Measurements from ENCODE around the gene PRR19. TPM values are rescaled to one million over a fixed set of nuclear protein-coding genes. Genes with fewer than 3 reads are reported as not detected.
"Not testable (repeated sequence)": the region's sequence is repeated elsewhere in the genome, so short reads cannot be mapped to it uniquely, and the experiment has no call there.

The PRR19 gene
- total RNA-seq, 1 experiment from 2014 or later = 2.1 TPM

DNA sequence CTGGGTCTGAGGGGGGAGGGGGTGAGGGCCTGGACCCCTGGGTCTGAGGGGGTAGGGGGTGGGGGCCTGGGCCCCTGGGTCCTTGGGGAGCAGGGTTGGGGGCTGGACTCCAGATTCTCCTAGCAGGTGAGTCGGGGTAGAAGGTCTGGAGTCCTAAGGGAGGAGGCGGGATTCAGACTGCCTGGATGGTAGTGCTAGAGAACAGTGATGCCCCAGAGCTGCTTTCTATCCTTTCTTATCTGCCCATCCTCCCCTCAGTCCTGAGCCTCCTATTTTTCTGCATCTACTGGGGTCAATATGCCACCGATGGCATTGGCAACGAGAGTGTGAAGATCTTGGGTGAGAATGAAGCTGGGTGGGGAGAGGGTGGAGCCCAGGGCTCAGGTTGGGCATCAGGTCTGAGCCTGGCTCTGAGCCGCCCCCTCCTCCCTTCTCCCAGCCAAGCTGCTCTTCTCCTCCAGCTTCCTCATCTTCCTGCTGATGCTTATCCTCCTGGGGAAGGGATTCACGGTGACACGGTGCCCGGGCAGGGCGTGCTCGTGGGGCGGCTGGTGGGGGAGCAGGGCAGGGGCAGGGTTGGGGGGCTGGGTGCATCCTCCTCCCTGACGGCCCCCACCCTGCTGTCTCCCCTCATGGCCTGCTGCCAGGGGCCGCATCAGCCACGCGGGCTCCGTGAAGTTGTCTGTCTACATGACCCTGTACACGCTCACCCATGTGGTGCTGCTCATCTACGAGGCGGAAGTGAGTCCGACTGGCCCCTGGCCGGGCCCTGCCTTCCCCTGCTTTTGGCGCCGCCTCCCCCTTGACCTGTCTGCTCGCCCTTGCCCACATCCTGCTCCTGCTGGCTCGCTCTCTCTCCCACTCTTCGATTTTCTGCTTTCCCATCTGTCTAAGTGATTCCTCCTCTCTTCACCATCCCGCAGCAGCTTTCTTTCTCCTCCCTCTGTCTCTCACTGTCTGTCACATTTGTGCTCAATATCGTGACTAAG is 14.6 kb downstream of the PRR19 start:
- no peak for DNase-seq (ENCODE audit: low spot score)
- in situ Hi-C loops (cut with HindIII; ENCODE audit: low sequenced_read_pairs) = no loop called here

DNA sequence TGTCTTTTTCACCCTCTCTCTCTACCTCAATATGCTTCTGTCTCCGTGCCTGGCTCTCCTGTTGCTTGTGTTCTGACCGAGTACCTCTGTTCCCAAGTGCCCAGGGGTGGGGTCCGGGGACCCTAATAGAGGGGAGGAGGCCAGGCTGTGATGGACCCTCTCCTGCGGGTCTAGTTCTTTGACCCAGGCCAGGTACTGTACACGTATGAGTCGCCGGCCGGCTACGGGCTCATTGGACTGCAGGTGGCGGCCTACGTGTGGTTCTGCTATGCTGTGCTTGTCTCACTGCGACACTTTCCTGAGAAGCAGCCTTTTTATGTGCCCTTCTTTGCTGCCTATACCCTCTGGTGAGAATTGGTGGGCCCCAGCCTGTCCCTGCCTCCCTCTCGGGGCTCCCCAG is 15.6 kb downstream of the PRR19 start:
- DNase-seq (ENCODE audit: low spot score) = no peak
- in situ Hi-C loops (cut with HindIII; ENCODE audit: low sequenced_read_pairs) = no loop called here

DNA sequence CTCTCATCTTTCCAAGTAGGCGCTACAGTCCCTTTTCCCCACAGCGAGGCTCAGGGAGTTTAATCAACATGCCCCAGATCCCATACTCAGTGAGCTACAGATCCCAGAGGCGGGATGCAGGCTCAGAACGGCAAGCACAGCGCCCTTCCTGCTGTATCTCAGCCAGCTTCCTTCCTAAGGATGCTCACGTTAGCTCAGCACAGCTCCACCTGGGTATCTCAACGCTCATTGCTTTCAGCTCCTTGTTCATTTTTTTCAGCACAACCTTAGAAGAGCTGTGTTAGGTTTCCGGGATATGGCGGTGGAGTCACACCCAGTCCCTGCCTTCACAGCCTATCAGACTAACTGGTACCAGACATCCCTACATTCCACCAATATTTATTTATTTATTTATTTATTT is 20.4 kb downstream of the PRR19 start:
- no peak for DNase-seq (ENCODE audit: low spot score)
- in situ Hi-C loops (cut with HindIII; ENCODE audit: low sequenced_read_pairs) = no loop called here

DNA sequence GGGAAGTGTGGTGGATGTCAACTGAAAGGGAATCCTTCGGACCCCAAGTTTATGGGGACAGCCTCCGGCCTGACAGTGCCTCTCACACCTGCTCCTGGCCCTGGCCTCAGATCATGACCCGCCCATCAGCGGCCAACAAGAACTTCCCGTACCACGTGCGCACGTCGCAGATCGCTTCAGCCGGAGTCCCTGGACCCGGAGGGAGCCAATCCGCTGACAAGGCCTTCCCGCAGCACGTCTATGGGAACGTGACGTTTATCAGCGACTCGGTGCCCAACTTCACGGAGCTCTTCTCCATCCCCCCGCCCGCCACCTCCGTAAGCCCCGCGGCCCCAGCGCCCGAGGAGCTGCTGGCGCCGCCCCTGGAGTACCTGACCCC is 21.5 kb downstream of the PRR19 start:
- DNase-seq (ENCODE audit: low spot score) = no peak
- in situ Hi-C loops (cut with HindIII; ENCODE audit: low sequenced_read_pairs) = no loop called here

DNA sequence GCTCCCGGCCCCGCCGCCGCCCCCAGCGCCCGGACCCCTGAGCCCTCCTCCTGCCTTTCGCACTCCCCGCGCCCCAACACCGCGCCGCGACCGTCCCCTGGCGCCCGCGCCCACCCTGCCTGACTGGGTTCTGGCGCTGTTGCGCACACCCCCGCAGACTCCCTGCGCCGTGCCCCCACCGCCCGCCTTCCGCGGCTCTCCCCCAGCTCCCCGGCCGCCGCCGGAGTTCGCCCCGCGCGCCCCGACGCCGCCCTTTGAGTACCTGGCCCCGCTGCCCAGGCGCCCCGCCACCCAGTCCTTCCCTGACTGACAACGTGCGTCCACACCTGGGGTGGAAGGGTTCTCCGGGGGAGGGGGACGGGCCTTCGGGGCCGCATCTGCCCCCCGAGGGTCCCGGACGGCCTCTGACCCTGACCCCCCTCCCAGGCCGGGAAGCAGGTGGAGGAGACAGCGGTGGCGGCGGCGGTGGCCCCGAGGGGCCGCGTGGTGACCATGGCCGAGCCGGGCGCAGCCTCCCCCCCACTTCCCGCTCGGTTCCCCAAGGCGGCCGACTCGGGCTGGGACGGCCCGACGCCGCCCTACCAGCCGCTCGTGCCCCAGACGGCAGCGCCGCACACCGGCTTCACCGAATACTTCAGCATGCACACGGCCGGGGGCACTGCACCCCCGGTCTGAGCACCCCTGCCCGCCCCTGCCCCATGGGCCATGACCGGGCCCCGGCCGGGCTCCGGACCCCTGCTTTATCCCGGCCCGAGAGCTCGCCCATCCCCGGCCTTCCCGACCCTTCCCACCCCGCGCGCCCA is 22.1 kb downstream of the PRR19 start:
- DNase-seq (ENCODE audit: low spot score) = no peak
- in situ Hi-C loops (cut with HindIII; ENCODE audit: low sequenced_read_pairs) = no loop called here

DNA sequence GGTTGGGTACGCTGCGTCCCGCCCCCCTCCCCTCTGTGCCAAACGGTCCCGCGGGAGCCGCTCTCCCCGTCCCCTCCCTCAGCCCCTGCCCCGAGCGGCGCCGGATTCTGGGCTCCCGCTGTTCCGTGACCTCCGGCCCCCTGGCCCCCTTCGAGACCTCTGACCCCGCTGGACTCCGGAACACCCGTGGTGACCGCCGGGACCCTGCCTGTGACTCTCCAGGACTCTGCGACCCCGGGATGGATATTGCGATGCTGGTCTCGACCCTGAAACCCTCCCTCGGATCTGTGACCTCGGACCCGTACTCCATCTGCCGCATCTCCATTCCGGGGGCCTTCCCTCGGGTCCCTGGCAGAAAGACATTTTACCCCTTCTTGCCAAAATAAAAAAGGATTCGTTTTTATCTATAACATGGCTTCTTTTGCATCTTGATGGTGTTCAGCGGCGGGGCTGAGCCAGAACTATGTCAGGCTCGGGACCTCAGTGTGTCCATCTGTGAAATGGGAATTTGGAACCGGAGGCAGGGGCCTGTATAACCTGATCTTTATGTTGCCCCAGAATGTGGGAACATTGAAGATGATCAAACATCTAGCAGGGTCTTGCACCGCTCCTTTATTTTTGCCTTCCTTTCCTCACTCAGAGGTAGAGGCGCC is 22.8 kb downstream of the PRR19 start:
- in situ Hi-C loops (cut with HindIII; ENCODE audit: low sequenced_read_pairs) = no loop called here
- DNase-seq (ENCODE audit: low spot score) = no peak

DNA sequence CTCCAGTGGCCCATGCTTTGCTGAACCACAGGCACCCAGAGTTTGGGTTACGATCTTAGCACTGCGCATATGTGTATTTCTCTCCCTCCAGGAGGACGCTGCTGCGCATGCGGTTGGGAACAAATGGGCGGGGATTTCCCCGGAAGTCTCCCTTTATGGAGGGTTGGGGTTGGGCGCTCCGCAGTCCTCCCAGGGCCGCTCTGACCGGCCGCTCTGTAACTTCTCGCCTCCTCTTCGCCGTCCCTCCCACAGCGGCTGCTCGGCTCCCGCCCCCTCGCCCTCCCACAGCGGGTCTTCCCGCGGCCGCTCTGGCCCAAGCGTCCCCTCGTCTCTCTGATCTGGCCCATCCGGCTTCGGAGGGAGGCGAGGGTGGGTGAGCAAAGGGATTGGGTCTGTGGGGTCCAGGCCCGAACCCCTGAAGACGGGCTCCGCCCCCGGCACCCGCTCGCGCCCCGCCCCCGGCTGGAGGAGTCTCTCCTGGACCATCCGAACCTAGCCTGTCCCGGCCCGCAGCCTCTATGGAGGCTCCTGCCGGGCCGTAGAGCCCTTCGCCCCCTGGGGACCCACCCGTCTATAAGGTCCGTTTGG is 23.5 kb downstream of the PRR19 start, which contains the start of gene MEGF8:
Gene MEGF8, plus strand, starts transcription at position 328 of the 588 bp plus-strand sequence. CDS start 609 bp downstream, outside the sequence.
- in situ Hi-C loops (cut with HindIII; ENCODE audit: low sequenced_read_pairs) = no loop called here

DNA sequence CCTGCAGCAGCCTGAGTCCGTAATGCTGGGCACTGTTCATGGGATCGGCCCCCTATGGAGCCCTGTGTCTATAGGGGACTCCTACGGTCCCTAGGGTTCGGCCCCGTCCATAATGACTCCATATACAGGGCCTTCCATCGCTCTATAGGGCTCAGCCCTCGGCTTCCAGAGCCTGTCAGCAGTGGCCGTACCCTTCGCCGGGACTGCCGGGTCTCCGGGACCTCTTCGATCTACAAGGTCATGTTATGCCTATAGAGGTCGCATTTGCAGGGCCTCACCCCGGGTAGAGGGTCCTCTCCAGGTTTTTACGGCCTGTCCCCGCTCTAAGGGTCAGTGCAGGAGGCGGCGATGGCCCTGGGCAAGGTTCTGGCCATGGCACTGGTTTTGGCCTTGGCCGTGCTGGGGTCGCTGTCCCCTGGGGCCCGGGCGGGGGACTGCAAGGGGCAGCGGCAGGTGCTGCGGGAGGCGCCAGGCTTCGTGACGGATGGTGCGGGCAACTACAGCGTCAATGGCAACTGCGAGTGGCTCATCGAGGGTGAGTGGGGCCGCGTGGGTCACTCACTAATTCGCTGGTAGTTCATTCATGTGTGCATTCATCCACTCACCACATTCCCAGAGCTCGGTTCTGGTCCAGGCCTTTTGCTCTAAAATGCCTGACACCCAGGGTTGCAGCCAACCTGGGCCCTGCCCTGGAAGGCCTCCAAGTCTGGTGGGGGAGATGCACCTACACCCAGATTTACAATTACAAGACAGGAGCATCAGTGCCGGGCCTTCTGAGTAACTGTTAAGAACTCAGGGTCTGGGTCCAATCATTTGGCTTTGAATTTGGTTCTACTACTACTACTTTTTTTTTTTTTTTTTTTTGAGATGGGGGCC is 24.2 kb downstream of the PRR19 start:
- in situ Hi-C loops (cut with HindIII; ENCODE audit: low sequenced_read_pairs) = no loop called here
- no peak for DNase-seq (ENCODE audit: low spot score)

More for the DNA sequence above, 23.5 kb downstream of the PRR19 start, which contains the start of gene MEGF8:
- DNase-seq (ENCODE audit: low spot score) = peak; percentile 99

DNA sequence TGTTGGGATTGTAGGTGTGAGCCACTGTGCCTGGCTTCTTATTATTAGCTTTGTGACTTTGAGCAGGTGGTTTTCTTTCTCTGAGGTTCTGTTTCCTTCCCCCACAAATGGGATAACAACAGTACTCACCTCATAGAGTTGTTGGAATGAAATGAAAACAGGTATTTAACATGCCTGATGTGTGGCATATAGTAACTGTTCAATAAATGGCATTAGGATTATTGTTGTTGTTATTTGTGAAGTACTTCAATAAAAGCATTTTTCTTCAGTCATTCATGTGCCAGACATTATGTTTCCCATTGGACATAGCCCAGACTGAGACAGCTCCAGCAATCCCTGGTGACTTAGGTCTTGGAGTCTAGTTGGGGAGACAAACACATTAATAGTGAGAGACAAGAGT is 25.0 kb downstream of the PRR19 start:
- in situ Hi-C loops (cut with HindIII; ENCODE audit: low sequenced_read_pairs) = no loop called here
- no peak for DNase-seq (ENCODE audit: low spot score)

DNA sequence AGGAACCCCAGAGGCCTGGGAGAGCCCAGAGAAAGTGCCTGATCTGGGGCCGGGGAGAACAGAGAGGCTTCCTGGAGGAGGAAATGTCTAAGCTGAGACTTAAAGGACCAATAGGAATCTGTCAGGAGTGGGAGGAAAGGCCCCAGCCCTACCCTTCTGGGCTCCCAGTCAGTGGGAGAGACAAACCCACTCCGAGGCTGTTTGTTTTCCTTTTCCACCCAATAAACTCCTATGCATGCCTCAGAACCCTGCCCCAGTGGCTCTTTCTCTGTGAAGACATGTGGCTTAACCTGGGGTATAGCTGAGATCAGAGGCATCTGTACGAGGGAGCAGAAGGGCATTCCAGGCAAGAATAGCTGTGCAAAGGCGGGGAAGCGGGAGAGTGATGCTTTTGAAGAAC is 25.4 kb downstream of the PRR19 start:
- in situ Hi-C loops (cut with HindIII; ENCODE audit: low sequenced_read_pairs) = no loop called here
- DNase-seq (ENCODE audit: low spot score) = no peak

DNA sequence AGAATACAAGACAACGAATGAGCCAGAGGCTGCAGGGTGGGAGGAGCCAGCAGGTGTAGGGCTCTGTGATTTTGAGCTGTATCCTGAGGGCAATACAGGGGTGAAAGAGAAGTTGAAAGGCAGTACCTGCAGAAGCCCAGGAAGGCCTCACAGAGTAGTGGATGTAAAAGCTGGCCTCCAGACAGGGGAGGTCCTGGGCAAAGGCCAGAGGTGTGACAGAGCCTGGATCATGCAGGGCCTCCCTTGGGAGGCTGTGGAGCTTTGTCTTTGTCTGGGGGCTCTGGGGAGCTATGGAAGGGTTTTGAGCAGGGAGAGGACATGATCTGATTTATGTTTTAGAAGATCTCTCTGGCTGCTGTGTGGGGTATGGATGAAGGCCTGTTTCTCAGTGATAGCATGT is 26.2 kb downstream of the PRR19 start:
- DNase-seq (ENCODE audit: low spot score) = no peak
- in situ Hi-C loops (cut with HindIII; ENCODE audit: low sequenced_read_pairs) = no loop called here

DNA sequence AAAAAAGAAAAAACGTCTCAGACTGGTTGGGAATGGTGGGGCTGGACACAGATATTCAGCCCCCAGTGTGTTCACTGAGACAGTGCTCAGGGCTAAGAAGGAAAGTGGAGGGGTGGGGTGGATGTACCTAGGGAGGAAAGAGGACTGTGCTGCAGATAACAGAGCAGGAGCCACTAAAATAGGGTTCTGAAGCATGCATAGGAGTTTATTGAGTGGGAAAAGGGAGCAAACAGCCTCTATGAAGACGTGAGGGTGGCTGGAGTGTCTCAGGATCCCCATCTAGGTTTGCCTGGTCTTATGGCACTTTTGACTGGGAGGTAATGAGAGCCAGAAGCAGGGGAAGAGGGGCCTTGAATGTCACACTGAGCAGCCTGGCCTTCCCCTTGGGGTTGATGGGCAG is 26.9 kb downstream of the PRR19 start:
- no peak for DNase-seq (ENCODE audit: low spot score)
- in situ Hi-C loops (cut with HindIII; ENCODE audit: low sequenced_read_pairs) = no loop called here

DNA sequence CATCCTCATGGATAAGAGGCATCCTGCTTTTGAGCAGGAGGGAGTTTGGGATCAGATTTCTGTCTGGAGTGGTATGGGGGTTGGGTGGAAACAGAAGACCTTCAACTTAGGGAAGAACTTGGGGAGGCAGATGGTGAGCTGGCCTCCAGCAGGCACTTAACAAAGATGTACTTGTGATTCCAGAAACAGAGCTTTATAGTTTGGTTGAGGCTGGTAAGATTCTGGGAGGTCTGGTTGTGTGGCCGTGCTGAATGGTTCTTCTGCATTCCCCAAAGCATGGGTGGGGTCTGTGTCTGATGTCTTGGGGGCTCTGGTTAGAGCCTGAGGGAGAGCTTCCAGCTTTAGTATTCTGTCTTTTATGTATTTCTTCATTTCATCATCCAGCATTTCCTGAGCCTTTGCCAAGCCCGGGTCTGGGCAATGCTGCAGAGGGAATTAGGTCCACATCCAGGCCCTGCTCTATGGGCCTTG is 28.3 kb downstream of the PRR19 start:
- in situ Hi-C loops (cut with HindIII; ENCODE audit: low sequenced_read_pairs) = no loop called here
- DNase-seq (ENCODE audit: low spot score) = no peak

DNA sequence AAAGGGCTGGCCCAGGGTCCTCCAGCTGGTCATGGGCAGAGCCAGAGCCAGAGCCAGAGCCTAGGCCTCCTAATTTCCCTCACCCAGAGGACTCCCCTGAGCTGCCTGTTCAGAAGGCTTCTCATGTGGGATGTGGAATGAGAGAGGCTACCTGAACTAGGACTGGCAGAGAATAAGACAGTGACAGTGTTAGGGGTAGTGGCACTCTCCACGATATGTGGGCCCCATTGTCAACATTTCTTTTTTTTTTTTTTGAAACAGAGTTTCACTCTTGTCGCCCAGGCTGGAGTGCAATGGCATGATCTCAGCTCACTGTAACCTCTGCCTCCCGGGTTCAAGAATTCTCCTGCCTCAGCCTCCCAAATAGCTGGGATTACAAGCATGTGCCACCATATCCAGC is 29.4 kb downstream of the PRR19 start:
- DNase-seq (ENCODE audit: low spot score); in situ Hi-C loops (cut with HindIII; ENCODE audit: low sequenced_read_pairs): not testable (repeated sequence)

DNA sequence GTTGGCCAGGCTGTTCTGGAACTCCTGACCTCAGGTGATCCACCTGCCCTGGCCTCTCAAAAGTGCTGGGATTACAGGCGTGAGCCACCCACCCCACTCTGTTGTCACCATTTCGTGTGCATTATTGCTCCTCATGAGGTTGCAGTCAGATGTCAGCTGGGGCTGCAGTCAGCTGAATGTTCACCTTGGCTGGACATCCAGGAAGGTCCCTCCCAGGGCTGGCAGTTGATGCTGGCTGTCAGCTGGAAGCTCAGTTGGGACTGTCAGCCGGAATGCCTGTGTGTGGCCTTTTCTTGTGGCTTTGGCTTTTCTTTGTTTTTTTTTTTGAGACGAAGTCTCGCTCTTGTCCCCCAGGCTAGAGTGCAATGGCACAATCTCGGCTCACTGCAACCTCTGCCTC is 30.1 kb downstream of the PRR19 start:
- in situ Hi-C loops (cut with HindIII; ENCODE audit: low sequenced_read_pairs) = no loop called here
- DNase-seq (ENCODE audit: low spot score) = peak; percentile 80

DNA sequence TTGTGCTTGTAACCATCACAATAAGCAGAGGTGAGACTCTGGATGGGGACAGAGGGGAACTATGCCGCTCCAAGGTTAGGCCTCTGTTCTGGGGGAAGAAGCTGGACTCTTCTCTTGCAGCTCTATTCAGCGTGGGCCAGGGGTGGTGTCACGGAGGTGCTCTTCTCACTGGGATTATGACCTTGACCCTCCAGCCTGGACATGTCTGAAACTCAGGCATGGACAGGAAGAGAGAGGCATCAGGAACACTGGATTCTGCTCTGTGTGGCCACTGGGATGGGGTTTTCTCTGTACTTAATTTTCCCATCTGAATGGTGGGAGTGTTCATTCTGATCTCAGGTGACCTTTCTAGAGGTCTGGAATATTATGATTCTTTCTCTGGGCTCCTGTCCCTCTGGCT is 31.1 kb downstream of the PRR19 start:
- in situ Hi-C loops (cut with HindIII; ENCODE audit: low sequenced_read_pairs) = no loop called here
- no peak for DNase-seq (ENCODE audit: low spot score)

DNA sequence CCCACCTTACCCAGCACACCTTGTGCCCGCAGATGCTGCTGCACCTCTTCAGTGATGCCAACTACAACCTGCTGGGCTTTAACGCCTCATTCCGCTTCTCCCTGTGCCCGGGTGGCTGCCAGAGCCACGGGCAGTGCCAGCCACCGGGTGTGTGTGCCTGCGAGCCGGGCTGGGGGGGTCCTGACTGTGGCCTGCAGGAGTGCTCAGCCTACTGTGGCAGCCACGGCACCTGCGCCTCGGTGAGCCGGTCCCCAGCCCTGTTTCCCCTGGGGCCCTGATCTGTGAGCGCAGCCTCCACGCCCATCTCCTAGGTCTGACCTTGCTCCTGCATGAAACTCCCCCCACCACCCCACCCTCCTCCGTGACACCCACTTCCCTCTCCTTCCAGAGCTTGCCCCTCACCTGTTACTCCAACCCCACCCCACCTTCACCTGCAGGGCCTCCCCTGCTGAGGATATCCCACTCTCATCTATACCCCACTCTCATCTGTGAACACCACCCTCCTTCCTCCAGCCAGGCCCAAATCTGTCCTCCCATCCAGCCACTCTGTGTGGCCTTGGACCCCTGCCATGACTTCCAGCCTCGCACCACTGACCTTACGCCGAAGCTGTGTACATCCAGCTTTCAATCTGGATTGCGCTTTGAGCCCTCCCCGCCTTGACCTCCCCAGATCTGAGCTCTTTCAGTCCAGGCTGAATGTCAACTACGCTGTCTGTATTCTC is 32.2 kb downstream of the PRR19 start:
- in situ Hi-C loops (cut with HindIII; ENCODE audit: low sequenced_read_pairs) = no loop called here
- peak; percentile 63 for DNase-seq (ENCODE audit: low spot score)

Measured in G401 (cell line).